HG03095 (cell line): ENCODE results near the gene RGS3.

Source experiments
- ATAC-seq: cut with Tn5 transposase; IDR thresholded peaks from one replicate; pipeline ENCODE4 v1.9.1; 2021; ENCODE audit warnings: moderate library complexity; ENCODE audit not compliant: unreplicated experiment

Gene RGS3

GRCh38 chr9:113464286-113464660 lies 746 bp downstream of the RGS3 start:
- no peak for ATAC-seq

- no peak for ATAC-seq
These were observed 2.1 kb downstream of the RGS3 start for GRCh38 chr9:113465599-113466140.

DNA sequence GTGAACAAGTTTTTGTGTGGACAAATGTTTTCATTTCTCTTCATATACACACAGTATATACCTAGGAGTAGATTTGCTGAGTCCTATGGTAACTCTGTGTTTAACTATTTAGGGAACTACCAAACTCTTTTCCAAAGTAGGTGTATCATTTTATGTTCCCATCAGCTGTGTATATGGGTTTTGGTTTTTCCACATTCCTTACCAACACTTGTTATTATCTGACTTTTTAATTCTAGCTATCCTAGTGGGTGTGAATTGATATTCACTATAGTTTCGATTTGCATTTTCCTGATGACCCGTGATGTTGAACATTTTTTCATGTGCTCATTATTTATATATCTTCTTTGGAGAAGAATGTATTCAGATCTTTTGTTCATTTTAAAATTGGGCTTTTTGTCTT lies 3.7 kb downstream of the RGS3 start:
- ATAC-seq, result no peak

- ATAC-seq, result no peak
These were observed 5.4 kb downstream of the RGS3 start for GRCh38 chr9:113468716-113469448.

- no peak for ATAC-seq
These were observed 7.6 kb downstream of the RGS3 start for GRCh38 chr9:113471143-113471542.

GRCh38 chr9:113471566-113471965 lies 8.0 kb downstream of the RGS3 start:
- ATAC-seq, result no peak

DNA sequence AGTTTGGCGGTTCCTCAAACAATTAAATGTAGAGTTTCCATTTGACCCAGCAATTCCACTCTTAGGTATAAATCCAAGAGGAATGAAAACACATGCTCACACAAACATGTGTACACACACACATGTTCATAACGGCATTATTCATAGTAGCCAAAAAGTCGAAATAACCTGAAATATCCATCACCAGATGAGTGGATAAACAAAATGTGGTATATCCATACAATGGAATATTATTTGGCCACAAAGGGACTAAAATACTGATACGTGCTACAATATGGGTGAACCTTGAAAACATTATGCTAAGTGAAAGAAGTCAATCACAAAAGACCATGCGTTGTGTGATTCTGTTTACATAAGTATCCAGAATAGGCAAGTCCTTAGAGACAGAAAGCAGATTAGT lies 8.7 kb downstream of the RGS3 start:
- no peak for ATAC-seq

DNA sequence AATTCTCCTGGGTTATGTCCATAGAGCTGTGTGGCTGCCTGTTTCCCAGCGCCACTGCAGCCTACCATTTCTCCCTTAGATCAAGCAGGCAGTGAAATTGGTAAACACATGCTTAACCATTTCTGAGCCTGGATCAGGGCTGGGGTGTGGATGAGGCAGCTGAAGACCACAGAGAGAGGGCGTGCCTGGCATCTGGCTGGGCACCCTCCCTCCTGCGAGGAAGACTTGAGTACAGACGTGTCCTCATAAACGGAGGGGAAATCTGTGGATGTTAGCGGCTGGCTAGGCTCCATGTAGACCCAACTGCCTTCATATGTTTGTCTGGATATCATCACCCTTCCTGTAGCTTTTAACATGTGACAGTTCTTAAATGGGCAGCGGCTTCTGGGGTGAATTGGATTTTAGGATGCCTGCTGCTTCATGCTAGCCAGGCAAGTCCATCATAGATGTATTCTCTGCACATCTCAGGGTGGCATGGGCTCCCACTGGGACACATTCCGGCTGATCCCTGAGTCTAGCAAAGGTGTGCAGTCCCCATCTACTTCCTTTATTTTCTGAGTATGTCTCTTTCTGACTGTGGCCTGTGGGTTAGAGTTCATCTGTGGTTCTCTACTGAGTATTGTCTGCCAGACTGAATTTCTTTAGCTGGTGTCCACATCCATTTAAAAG lies 11.0 kb downstream of the RGS3 start:
- ATAC-seq, result no peak

DNA sequence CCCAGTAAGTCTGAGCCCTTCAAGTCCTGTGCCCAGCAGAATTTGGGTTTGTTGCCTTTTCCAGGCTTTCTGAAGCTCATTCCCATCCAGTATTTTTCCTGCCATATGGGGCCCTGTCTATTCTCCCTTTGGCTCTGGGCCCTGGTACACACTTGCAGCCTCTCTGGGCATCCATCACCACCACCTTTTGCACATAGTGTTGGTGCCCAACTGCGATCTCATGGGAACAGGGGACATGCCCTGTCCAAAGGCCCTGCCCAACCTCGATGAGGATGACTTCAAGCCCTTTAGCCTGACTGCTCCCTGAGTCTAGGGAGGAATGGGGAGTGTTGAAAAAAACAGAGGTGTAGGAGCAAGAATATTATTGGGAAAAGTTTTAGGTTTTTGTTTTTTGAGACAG lies 11.5 kb downstream of the RGS3 start:
- no peak for ATAC-seq

GRCh38 chr9:113475992-113476391 lies 12.5 kb downstream of the RGS3 start:
- no peak for ATAC-seq

- ATAC-seq, result no peak
These were observed 13.0 kb downstream of the RGS3 start for GRCh38 chr9:113476511-113476916.

GRCh38 chr9:113477058-113477457 lies 13.5 kb downstream of the RGS3 start:
- no peak for ATAC-seq

DNA sequence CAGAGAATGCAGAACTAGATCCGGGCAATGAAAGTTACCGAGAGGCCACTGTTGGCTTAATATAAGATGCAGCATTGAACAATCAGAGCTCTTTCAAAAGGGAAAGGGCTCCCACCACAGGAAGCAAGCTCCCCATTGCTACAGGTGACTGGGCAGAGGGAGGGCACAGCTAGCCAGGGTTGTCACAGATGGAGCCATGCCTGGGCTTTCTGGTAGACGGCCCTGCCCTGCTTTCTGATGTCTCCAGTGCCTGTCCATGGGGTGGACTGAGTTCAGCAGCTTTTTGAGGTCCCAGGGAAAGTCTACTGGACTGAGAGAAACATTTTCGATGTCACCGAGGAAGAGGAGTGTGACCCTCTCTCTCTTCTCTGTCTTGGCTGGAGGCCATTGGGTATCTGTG lies 14.1 kb downstream of the RGS3 start:
- ATAC-seq, result no peak

DNA sequence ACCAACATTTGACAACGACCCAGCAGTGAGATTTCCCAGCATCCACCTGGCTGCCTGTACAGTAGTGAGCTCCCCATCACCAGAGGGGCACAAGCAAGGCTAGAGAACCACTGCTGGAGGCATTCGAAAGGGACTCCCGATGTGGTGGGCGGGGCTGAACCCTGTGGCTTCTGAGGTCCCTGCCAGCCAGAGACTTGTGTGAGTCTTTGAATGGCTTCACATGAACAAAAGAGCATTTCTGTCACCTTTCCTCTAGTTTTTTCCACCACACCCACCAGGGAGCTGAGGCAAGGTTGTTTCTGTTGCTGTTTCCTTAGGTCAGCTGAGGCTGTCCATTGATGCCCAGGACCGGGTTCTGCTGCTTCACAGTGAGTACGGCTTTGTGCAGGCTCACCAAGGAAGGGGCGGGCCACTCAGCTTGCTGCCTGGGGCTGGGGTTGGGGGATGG lies 15.7 kb downstream of the RGS3 start:
- no peak for ATAC-seq

DNA sequence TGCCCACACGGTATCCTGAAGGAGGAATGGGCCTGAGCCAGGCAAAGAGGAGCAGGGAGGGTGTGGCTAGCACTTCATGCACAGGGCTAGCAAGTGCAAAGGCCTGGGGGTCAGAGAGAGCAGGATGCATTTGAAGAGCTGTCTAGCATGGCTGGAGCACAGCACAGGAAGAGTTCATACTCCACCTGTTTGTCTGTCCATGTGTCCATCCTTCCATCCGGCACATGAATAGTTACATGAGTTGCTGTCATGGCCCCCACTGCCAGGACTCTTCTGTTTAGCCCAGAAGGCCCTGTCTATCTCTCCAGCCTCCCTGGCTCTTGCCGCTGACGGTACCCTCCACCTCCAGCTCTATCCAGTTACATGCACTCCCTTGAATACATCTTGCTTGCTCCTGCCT lies 17.1 kb downstream of the RGS3 start:
- no peak for ATAC-seq

- ATAC-seq, result no peak
These were observed 17.8 kb downstream of the RGS3 start for GRCh38 chr9:113481176-113481787.

GRCh38 chr9:113482341-113482740 lies 18.8 kb downstream of the RGS3 start:
- no peak for ATAC-seq

DNA sequence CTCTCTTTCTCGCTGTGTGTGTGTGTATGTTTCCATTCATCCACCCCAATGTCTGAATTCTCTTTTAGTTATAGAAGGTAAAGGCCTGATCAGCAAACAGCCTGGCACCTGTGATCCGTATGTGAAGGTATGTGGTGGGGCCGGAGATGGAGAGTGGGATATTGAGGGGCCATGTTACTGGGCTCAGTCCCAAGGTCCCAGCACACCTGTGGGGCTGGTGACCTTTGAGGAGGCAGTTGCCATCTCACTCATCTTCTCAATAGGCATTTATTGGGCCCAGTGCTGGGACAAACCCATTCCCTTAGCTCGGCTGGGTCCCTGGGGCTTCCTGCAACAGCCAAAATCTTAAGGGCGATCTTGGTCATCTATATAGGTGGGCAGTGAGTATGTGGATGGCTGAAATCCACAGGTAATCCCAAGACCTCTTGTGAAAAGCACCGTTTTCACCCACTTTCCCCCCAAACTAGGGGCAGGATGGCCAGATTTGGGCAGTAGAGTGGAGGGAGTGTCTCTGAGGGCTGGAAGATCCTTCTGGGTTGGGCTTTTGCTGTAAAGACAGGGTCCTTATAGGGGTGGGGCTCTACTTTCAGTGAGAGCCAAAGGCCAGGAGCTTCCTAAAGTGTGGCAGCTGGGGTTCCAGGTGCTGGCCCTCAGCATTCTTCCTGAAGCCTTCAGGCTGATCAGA lies 19.6 kb downstream of the RGS3 start:
- no peak for ATAC-seq

DNA sequence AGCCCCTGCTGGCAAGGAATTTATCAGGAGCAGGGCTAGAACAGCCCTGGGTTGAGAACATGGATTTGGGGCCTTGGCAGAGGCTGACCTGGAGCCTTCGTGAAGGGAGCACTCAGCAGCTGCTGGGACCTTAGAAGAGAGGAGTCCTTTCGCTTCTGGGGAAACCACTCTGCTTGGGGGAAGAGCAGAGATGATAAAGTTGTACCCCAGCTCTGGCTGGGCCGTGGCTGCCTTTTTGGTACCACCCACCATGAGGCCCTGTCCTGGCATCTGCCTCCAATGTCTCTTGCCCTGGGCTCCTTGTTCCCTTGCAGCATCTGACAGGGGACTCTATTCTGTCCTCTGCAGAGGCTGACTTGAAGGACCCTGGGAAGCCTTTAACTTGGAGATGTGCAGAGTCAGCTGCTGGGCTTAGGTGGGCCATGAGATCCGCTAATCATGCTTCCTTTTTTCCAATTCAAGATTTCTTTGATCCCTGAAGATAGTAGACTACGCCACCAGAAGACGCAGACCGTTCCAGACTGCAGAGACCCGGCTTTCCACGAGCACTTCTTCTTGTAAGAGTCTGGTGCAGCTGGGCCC lies 20.2 kb downstream of the RGS3 start:
- no peak for ATAC-seq

DNA sequence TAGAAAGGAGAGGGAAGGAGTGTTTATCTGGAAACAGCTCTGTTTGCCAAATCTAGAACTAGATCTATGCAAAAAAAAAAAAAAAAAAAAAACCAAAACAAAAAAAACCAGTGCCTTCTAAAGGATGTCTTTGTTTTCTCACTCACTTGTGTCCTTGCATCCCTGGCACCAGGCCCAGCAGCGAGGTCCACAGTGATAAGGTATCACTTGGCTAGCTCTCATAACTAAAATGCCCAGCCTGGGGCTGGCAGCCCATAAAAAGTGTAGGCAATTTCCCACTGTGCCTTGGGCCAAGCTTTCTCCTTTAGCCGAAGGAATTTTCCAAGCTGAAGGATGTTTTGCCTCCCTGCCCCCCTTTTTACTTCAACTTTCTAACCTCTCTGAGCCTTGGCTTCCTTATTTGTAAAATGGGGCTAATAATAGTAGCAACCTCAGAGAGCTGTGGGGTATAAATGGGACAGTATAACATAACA lies 20.8 kb downstream of the RGS3 start:
- ATAC-seq, result no peak

GRCh38 chr9:113485761-113486115 lies 22.2 kb downstream of the RGS3 start:
- no peak for ATAC-seq
